Activated naive CD8-positive, alpha-beta T cell treated with anti-CD3 and anti-CD28 coated beads, Interleukin-2, amount 10 ng/mL, durations not matched to agents 7 days and 5 days (primary cell): ENCODE results near the gene DEGS1. TPM values are rescaled to one million over a fixed set of nuclear protein-coding genes. Genes with fewer than 3 reads are reported as not detected.

ENCODE experiments used
- ATAC-seq: fragments of 150-1000 bp; cut with Tn5 transposase; one replicate; pipeline ENCODE4 v1.10.0; 2021; ENCODE audit warnings: low read depth, moderate library complexity
- POLR2A ChIA-PET: fragments of 350-600 bp; sonication (Branson Sonifier 250); formaldehyde crosslinking; loops from one replicate; lab custom pipeline; 2021; ENCODE audit warnings: antibody characterized with exemption; lab: Charles Lee
- DNase-seq: peaks from one replicate; pipeline ENCODE4 v3.0.0; 2021
- H3K27ac Mint-ChIP-seq: one replicate; pipeline ENCODE4 v1.8.0; 2022; ENCODE audit warnings: mild to moderate bottlenecking, mixed read lengths
- H3K27me3 Mint-ChIP-seq: one replicate; pipeline ENCODE4 v1.8.0; 2022; ENCODE audit warnings: mild to moderate bottlenecking, moderate library complexity, mixed read lengths
- H3K36me3 Mint-ChIP-seq: one replicate; pipeline ENCODE4 v1.8.0; 2021; ENCODE audit warnings: mild to moderate bottlenecking, mixed read lengths
- H3K4me1 Mint-ChIP-seq: one replicate; pipeline ENCODE4 v1.8.0; 2021; ENCODE audit warnings: mixed read lengths
- H3K4me3 Mint-ChIP-seq: one replicate; pipeline ENCODE4 v1.8.0; 2022; ENCODE audit warnings: mild to moderate bottlenecking, moderate library complexity, mixed read lengths
- H3K9me3 Mint-ChIP-seq: one replicate; pipeline ENCODE4 v1.8.0; 2021; ENCODE audit warnings: mixed read lengths
- total RNA-seq, 2 experiments: library from RNA; stranded (reverse); gene quantifications; one replicate each; pipeline ENCODE4 v1.2.3, GENCODE V29; 2021

Gene DEGS1
- total RNA-seq, result 10 to 100 TPM; 63.8 to 65.8 TPM

- peaks cover 38% of the 10 kb centered on the region for H3K36me3 Mint-ChIP-seq
- H3K27me3 Mint-ChIP-seq, result no peaks in the 10 kb centered on the region
- DNase-seq (peak; percentile 90), ATAC-seq (peak; percentile 80)
- peaks cover 42% of the 10 kb centered on the region for H3K4me1 Mint-ChIP-seq
- no peaks in the 10 kb centered on the region for H3K9me3 Mint-ChIP-seq
- H3K4me3 Mint-ChIP-seq, result peak within 1 kb of the TSS; percentile 96
- peak within 1 kb of the TSS; percentile 98 for H3K27ac Mint-ChIP-seq
- POLR2A ChIA-PET, result interaction anchor here (0.6 to 4.3 kb wide), 19 partner anchors 9 to 1470 kb away, joined by 3 to 58 read pairs (median 4); partner anchors contain the start of genes NVL and WDR26
These were observed at the start of gene DEGS1 for GRCh38 chr1:224182866-224183590. DEGS1 (plus strand) TSS chr1:224183240; CDS start chr1:224183337, 97 bp downstream.

GRCh38 chr1:224133741-224134299, 49.2 kb upstream of the DEGS1 start:
- POLR2A ChIA-PET, result no interaction called here
- Mint-ChIP-seq H3K4me3 (no peak overlapping the region), H3K27ac (no peak overlapping the region), H3K36me3 (peaks cover 34% of the 10 kb centered on the region), H3K4me1 (no peaks in the 10 kb centered on the region), H3K9me3 (peaks cover 2% of the 10 kb centered on the region), H3K27me3 (no peaks in the 10 kb centered on the region)
- no peak for ATAC-seq
- no peak for DNase-seq

GRCh38 chr1:224137518-224137917, 45.5 kb upstream of the DEGS1 start:
- Mint-ChIP-seq H3K9me3 (no peaks in the 10 kb centered on the region), H3K27ac (no peak overlapping the region), H3K4me3 (no peak overlapping the region), H3K4me1 (no peaks in the 10 kb centered on the region), H3K36me3 (peaks cover 12% of the 10 kb centered on the region), H3K27me3 (no peaks in the 10 kb centered on the region)
- POLR2A ChIA-PET, result no interaction called here
- no peak for ATAC-seq
- DNase-seq, result no peak

GRCh38 chr1:224138198-224138597, 44.8 kb upstream of the DEGS1 start:
- ATAC-seq (no peak), DNase-seq (no peak)
- Mint-ChIP-seq H3K4me1 (no peaks in the 10 kb centered on the region), H3K9me3 (no peaks in the 10 kb centered on the region), H3K36me3 (peaks cover 15% of the 10 kb centered on the region), H3K27ac (no peak overlapping the region), H3K4me3 (no peak overlapping the region), H3K27me3 (no peaks in the 10 kb centered on the region)
- POLR2A ChIA-PET, result no interaction called here

- H3K9me3 Mint-ChIP-seq, result no peaks in the 10 kb centered on the region
- no peak for ATAC-seq
- peaks cover 16% of the 10 kb centered on the region for H3K36me3 Mint-ChIP-seq
- H3K27ac Mint-ChIP-seq, result no peak overlapping the region
- no peak overlapping the region for H3K4me3 Mint-ChIP-seq
- H3K4me1 Mint-ChIP-seq, result no peaks in the 10 kb centered on the region
- DNase-seq, result no peak
- no peaks in the 10 kb centered on the region for H3K27me3 Mint-ChIP-seq
- POLR2A ChIA-PET, result no interaction called here
These were observed 41.3 kb upstream of the DEGS1 start for GRCh38 chr1:224141693-224142092.

- POLR2A ChIA-PET, result no interaction called here
- ATAC-seq (no peak), DNase-seq (no peak)
- Mint-ChIP-seq H3K4me3 (no peak overlapping the region), H3K9me3 (no peaks in the 10 kb centered on the region), H3K27ac (no peak overlapping the region), H3K4me1 (peaks cover 15% of the 10 kb centered on the region), H3K36me3 (peaks cover 20% of the 10 kb centered on the region), H3K27me3 (no peaks in the 10 kb centered on the region)
These were observed 33.3 kb upstream of the DEGS1 start for GRCh38 chr1:224149709-224150108.

GRCh38 chr1:224151117-224151516, 31.9 kb upstream of the DEGS1 start:
- H3K4me1 Mint-ChIP-seq, result peaks cover 16% of the 10 kb centered on the region
- H3K4me3 Mint-ChIP-seq, result peak overlapping the region; percentile 15
- DNase-seq, result no peak
- no peaks in the 10 kb centered on the region for H3K9me3 Mint-ChIP-seq
- peaks cover 17% of the 10 kb centered on the region for H3K36me3 Mint-ChIP-seq
- POLR2A ChIA-PET, result no interaction called here
- ATAC-seq, result peak; percentile 75
- peak overlapping the region; percentile 7 for H3K27ac Mint-ChIP-seq
- no peaks in the 10 kb centered on the region for H3K27me3 Mint-ChIP-seq

GRCh38 chr1:224157316-224157715, 25.7 kb upstream of the DEGS1 start:
- H3K36me3 Mint-ChIP-seq, result peaks cover 33% of the 10 kb centered on the region
- POLR2A ChIA-PET, result interaction anchor here (1.3 kb wide), 1 partner anchor 25 kb away, joined by 4 read pairs; the partner anchor contains the start of gene DEGS1

GRCh38 chr1:224159541-224159940, 23.5 kb upstream of the DEGS1 start:
- Mint-ChIP-seq H3K27ac (no peak overlapping the region), H3K4me3 (no peak overlapping the region), H3K9me3 (no peaks in the 10 kb centered on the region), H3K27me3 (no peaks in the 10 kb centered on the region), H3K4me1 (peaks cover 3% of the 10 kb centered on the region), H3K36me3 (peaks cover 32% of the 10 kb centered on the region)
- POLR2A ChIA-PET, result no interaction called here
- ATAC-seq (no peak), DNase-seq (no peak)

More at GRCh38 chr1:224157316-224157715, 25.7 kb upstream of the DEGS1 start:
- no peak overlapping the region for H3K4me3 Mint-ChIP-seq
- no peak for DNase-seq
- peaks cover 2% of the 10 kb centered on the region for H3K4me1 Mint-ChIP-seq
- no peaks in the 10 kb centered on the region for H3K27me3 Mint-ChIP-seq
- no peaks in the 10 kb centered on the region for H3K9me3 Mint-ChIP-seq
- ATAC-seq, result no peak
- no peak overlapping the region for H3K27ac Mint-ChIP-seq

- DNase-seq (no peak), ATAC-seq (no peak)
- no peak overlapping the region for H3K27ac Mint-ChIP-seq
- H3K4me1 Mint-ChIP-seq, result peaks cover 4% of the 10 kb centered on the region
- POLR2A ChIA-PET, result interaction anchor here (0.6 kb wide), 1 partner anchor 116 kb away, joined by 4 read pairs; no protein-coding TSS in a partner anchor
- H3K27me3 Mint-ChIP-seq, result no peaks in the 10 kb centered on the region
- H3K4me3 Mint-ChIP-seq, result no peak overlapping the region
- H3K36me3 Mint-ChIP-seq, result peaks cover 32% of the 10 kb centered on the region
- H3K9me3 Mint-ChIP-seq, result no peaks in the 10 kb centered on the region
These were observed 22.8 kb upstream of the DEGS1 start for GRCh38 chr1:224160171-224160682.

GRCh38 chr1:224162768-224163167, 20.3 kb upstream of the DEGS1 start:
- no peak overlapping the region for H3K27ac Mint-ChIP-seq
- peaks cover 20% of the 10 kb centered on the region for H3K36me3 Mint-ChIP-seq
- POLR2A ChIA-PET, result no interaction called here

GRCh38 chr1:224163311-224163710, 19.7 kb upstream of the DEGS1 start:
- Mint-ChIP-seq H3K4me3 (no peak overlapping the region), H3K27me3 (no peaks in the 10 kb centered on the region), H3K9me3 (no peaks in the 10 kb centered on the region), H3K4me1 (peaks cover 7% of the 10 kb centered on the region), H3K36me3 (peaks cover 15% of the 10 kb centered on the region), H3K27ac (no peak overlapping the region)
- POLR2A ChIA-PET, result no interaction called here
- no peak for ATAC-seq
- DNase-seq, result no peak

More at GRCh38 chr1:224162768-224163167, 20.3 kb upstream of the DEGS1 start:
- peaks cover 6% of the 10 kb centered on the region for H3K4me1 Mint-ChIP-seq
- DNase-seq, result no peak
- H3K9me3 Mint-ChIP-seq, result no peaks in the 10 kb centered on the region
- no peak overlapping the region for H3K4me3 Mint-ChIP-seq
- no peaks in the 10 kb centered on the region for H3K27me3 Mint-ChIP-seq
- ATAC-seq, result no peak

- H3K27me3 Mint-ChIP-seq, result peaks cover 10% of the 10 kb centered on the region
- peak overlapping the region; percentile 77 for H3K27ac Mint-ChIP-seq
- POLR2A ChIA-PET, result interaction anchor here (0.6 to 4.1 kb wide), 4 partner anchors 14 to 161 kb away, joined by 3 to 58 read pairs (median 4); partner anchors contain the start of genes DEGS1 and NVL
- peaks cover 6% of the 10 kb centered on the region for H3K9me3 Mint-ChIP-seq
- DNase-seq (no peak), ATAC-seq (peak; percentile 93)
- H3K4me3 Mint-ChIP-seq, result peak overlapping the region; percentile 48
- H3K36me3 Mint-ChIP-seq, result peaks cover 12% of the 10 kb centered on the region
- H3K4me1 Mint-ChIP-seq, result peaks cover 40% of the 10 kb centered on the region
These were observed 14.1 kb upstream of the DEGS1 start for GRCh38 chr1:224168859-224169380.
